ENCODE data around the gene EIF4B. TPM values are rescaled to one million over a fixed set of nuclear protein-coding genes. Genes with fewer than 3 reads are reported as not detected.

Gene EIF4B
- polyA plus RNA-seq, 1 donor (not counting 4 experiments of a cell fraction or from before 2014, with no cell fraction given), result 422 TPM

DNA sequence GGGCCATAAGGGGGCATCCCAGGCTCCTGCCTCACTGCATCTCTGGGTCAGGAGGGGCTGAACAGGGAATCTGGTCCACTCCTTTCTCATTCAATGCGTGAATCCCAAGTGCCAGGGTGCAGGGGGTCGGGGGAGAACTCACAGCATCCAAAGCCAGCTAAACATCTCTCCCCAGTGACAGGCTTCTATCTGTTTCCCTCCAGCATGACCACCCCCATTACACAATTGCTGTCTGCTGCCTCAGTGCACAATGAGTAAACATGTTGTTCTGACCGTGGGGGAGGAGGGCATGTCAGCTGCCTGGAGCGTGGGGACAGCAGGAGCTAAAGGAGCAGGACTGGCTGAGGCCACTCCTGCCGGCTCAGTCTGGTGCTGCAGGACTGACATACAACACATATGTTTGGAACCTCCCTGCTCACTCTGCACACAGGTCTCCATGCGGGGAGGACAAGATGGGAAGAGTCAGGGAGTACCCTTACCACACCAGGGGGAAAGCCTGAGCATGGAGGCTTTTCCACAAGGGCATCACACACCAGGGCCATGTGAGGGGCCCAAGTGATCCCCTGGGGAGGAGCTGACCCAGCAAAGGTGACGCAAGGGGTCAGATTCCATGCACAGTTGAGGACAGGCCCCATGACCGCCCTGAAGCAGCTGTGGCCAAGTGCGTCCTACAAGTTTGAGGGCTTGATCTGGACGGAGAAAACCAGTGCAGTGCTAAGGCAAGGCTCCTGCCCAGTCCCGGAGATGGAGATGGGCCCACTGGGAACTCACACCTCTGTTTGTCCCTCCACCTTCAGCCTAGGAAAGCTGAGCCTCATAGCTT is 45.0 kb downstream of the EIF4B start:
- Histone ChIP-seq H3K27ac (ENCODE audit: control insufficient read depth, insufficient read depth, low read length) (no peak overlapping the region), H3K36me3 (ENCODE audit: control insufficient read depth in 2 of 2, extremely low read depth in 1 of 2, insufficient read depth in 2 of 2, low read length in 2 of 2) (peaks cover 0 to 3% of the 10 kb centered on the region in 2 experiments), H3K9me1 (ENCODE audit: control insufficient read depth, extremely low read depth, insufficient read depth, low read length) (peaks cover 3% of the 10 kb centered on the region), H2AFZ (ENCODE audit: control insufficient read depth, low read length) (no peak overlapping the region), H3K4me1 (ENCODE audit: control insufficient read depth, extremely low read depth, insufficient read depth, low read length) (peaks cover 48% of the 10 kb centered on the region), H3K79me2 (ENCODE audit: control insufficient read depth, insufficient read depth, low read length) (no peaks in the 10 kb centered on the region), H3K9ac (ENCODE audit: control insufficient read depth, extremely low read depth, insufficient read depth, low read length) (no peak overlapping the region), H3K4me2 (ENCODE audit: control insufficient read depth, extremely low read depth, insufficient read depth, low read depth, low read length) (no peak overlapping the region), H3K27me3 (ENCODE audit: control insufficient read depth, extremely low read depth, insufficient read depth, low read length) (no peaks in the 10 kb centered on the region), H3K4me3 (ENCODE audit: control insufficient read depth in 2 of 3, extremely low read depth in 1 of 3, insufficient read depth in 2 of 3, low read depth in 1 of 3, low read length in 3 of 3) (no peak overlapping the region), H4K20me1 (ENCODE audit: control insufficient read depth, extremely low read depth, insufficient read depth, low read length) (no peaks in the 10 kb centered on the region), H3K9me3 (ENCODE audit: control insufficient read depth, low read depth, low read length) (no peaks in the 10 kb centered on the region)
- dilution Hi-C loops (cut with MboI; ENCODE audit: extremely low pct_ligation_motif_present, low sequenced_read_pairs), result no loop called here
- FAIRE-seq (no peak), DNase-seq (ENCODE audit: low read depth, low spot score) (no peak)
- TF ChIP-seq, protein P1, sequence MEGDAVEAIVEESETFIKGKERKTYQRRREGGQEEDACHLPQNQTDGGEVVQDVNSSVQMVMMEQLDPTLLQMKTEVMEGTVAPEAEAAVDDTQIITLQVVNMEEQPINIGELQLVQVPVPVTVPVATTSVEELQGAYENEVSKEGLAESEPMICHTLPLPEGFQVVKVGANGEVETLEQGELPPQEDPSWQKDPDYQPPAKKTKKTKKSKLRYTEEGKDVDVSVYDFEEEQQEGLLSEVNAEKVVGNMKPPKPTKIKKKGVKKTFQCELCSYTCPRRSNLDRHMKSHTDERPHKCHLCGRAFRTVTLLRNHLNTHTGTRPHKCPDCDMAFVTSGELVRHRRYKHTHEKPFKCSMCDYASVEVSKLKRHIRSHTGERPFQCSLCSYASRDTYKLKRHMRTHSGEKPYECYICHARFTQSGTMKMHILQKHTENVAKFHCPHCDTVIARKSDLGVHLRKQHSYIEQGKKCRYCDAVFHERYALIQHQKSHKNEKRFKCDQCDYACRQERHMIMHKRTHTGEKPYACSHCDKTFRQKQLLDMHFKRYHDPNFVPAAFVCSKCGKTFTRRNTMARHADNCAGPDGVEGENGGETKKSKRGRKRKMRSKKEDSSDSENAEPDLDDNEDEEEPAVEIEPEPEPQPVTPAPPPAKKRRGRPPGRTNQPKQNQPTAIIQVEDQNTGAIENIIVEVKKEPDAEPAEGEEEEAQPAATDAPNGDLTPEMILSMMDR (optimal IDR thresholded peaks at IDR 0.05 in 1 of 3, IDR thresholded peaks at IDR 0.05 in 1 of 3, conservative IDR thresholded peaks at IDR 0.05 in 1 of 3; ENCODE audit: extremely low read depth in 1 of 3, insufficient read depth in 2 of 3, low read length in 3 of 3), result no peak
- TF ChIP-seq EZH2 (IDR thresholded peaks at IDR 0.05; ENCODE audit: low read length), result no peak

DNA sequence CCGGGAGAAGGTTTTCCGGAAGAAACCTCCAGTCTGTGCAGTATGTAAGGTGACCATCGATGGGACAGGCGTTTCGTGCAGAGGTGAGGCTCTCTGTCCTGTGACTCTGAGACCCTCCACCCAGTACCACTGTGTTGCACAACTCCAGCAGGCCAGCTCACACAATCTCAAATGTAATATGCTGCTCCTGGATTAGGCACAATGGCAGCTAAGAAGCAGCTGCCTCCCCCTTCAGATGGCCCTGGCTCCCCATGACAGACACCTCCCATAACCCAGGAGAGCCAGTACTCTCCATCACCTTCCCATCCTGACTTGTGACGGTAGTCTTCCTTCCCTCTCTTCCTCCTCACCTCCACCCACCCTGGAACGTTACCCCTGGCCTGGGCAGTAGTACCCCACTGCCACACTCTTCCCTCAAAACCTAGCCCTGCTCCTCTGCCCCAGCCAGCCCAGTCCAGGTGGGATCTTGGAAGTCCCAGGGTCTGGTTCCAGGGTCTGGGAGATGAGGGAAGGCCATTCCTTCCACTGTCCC is 45.7 kb downstream of the EIF4B start:
- Histone ChIP-seq H3K27ac (ENCODE audit: control insufficient read depth, insufficient read depth, low read length) (no peak overlapping the region), H3K79me2 (ENCODE audit: control insufficient read depth, insufficient read depth, low read length) (no peaks in the 10 kb centered on the region), H3K9me3 (ENCODE audit: control insufficient read depth, low read depth, low read length) (no peaks in the 10 kb centered on the region), H3K27me3 (ENCODE audit: control insufficient read depth, extremely low read depth, insufficient read depth, low read length) (no peaks in the 10 kb centered on the region), H4K20me1 (ENCODE audit: control insufficient read depth, extremely low read depth, insufficient read depth, low read length) (no peaks in the 10 kb centered on the region), H2AFZ (ENCODE audit: control insufficient read depth, low read length) (no peak overlapping the region), H3K4me2 (ENCODE audit: control insufficient read depth, extremely low read depth, insufficient read depth, low read depth, low read length) (no peak overlapping the region), H3K36me3 (ENCODE audit: control insufficient read depth in 2 of 2, extremely low read depth in 1 of 2, insufficient read depth in 2 of 2, low read length in 2 of 2) (peaks cover 0 to 3% of the 10 kb centered on the region in 2 experiments), H3K4me1 (ENCODE audit: control insufficient read depth, extremely low read depth, insufficient read depth, low read length) (peaks cover 42% of the 10 kb centered on the region), H3K9ac (ENCODE audit: control insufficient read depth, extremely low read depth, insufficient read depth, low read length) (no peak overlapping the region), H3K9me1 (ENCODE audit: control insufficient read depth, extremely low read depth, insufficient read depth, low read length) (peaks cover 3% of the 10 kb centered on the region), H3K4me3 (ENCODE audit: control insufficient read depth in 2 of 3, extremely low read depth in 1 of 3, insufficient read depth in 2 of 3, low read depth in 1 of 3, low read length in 3 of 3) (no peak overlapping the region)
- FAIRE-seq, result no peak
- dilution Hi-C loops (cut with MboI; ENCODE audit: extremely low pct_ligation_motif_present, low sequenced_read_pairs), result no loop called here
- DNase-seq (ENCODE audit: low read depth, low spot score), result no peak
- TF ChIP-seq, protein P1 (optimal IDR thresholded peaks at IDR 0.05 in 1 of 3, IDR thresholded peaks at IDR 0.05 in 1 of 3, conservative IDR thresholded peaks at IDR 0.05 in 1 of 3; ENCODE audit: extremely low read depth in 1 of 3, insufficient read depth in 2 of 3, low read length in 3 of 3), result no peak
- no peak for TF ChIP-seq EZH2 (IDR thresholded peaks at IDR 0.05; ENCODE audit: low read length)
